ENCODE measurements around the gene NOL4.

Gene NOL4

DNA sequence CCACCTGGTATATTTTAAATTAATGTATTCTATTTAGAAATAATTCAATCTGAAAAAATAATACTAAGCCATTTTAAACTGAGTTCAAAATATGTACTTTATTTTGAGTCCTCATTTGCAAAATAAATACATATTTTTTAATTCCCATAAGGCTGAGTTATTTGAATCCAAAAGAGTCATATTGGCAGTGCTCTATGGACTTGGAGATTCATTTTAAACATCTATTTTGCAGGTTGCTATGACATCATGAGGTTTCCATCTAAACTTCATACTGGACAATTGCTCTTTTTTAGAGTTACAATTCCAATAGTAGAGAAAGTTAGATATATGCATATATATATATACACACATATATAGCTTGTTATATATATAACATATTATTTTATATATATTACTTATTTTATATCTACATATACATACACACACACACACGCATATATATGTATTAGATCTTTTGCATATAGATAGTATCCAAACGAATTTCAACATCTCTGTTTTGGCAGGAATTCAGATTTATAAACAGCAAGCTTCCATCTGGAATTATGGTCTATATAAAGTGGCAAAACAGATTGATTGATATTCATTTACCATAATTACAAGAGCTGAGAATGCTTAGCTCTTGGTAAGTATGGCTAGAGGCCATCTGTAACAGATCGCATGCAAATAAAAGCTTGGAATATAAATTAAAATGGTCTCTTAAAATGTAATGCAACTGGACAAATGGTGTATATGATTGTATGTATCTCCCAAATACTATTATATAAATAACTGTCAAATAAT is 34.9 kb downstream of the NOL4 start:
- no peak for DNase-seq

Measured in AML-193 (cell line).